Mucosa of descending colon (tissue), 3 donors: Measurements from ENCODE around the gene NCOA5. TPM values are rescaled to one million over a fixed set of nuclear protein-coding genes. Genes with fewer than 3 reads are reported as not detected.

Experiments used
- ATAC-seq: fragments of 200-7000 bp; cut with Tn5 transposase; one replicate; pipeline ENCODE4 v1.9.1; 2020; ENCODE audit warnings: mild to moderate bottlenecking, moderate library complexity
- DNase-seq, 3 donors: peaks; one replicate each; pipeline ENCODE4 v3.0.0-alpha.2; 2020
- H3K36me3 ChIP-seq: fragments of 200-600 bp; one replicate; pipeline ENCODE4 v1.8.0; 2021; ENCODE audit warnings: low read depth, mild to moderate bottlenecking
- H3K4me1 ChIP-seq: fragments of 200-600 bp; one replicate; pipeline ENCODE4 v1.8.0; 2021; ENCODE audit warnings: low read depth, mild to moderate bottlenecking
- H3K4me3 ChIP-seq: fragments of 200-600 bp; one replicate; pipeline ENCODE4 v1.8.0; 2021; ENCODE audit warnings: mild to moderate bottlenecking
- H3K9me3 ChIP-seq: fragments of 200-600 bp; one replicate; pipeline ENCODE4 v1.8.0; 2021; ENCODE audit warnings: mild to moderate bottlenecking
- intact Hi-C, 2 donors: fragments of 100-400 bp; cut with DNase I in 1 of 2; cut with micrococcal nuclease in 1 of 2; formaldehyde crosslinking; loops; one replicate each; pipeline versions ENCODE4 v1.11.0 to v1.11.1; 2022; cut with DNase I, micrococcal nuclease
- total RNA-seq, 3 donors: library from RNA; stranded (reverse); fragmentation: NEBNext Ultra II Directional in 2 of 3; extraction: Animal tissue kit (Norgen Biotek cat#: 25700) in 2 of 3; gene quantifications; one replicate each; pipeline versions ENCODE4 v1.2.1 to v1.2.4, GENCODE V29; 2021 to 2023
- TF ChIP-seq, protein P1 (sequence below): fragments of 200-600 bp; IDR thresholded peaks from one replicate; pipeline ENCODE4 v1.8.0; 2022; ENCODE audit warnings: antibody characterized with exemption, mild to moderate bottlenecking
- donor health status: DM: no; HTN: no; CAD: no; lungs with moderate emphysema.
- donor health status: DM: no; HTN: no; CAD: no.
- donor health status: DM: no; HTN: yes; CAD: no.

NCOA5 gene
- total RNA-seq, 3 donors from 2014 or later, result 23.7 to 36.6 (median 24.2) TPM

DNA sequence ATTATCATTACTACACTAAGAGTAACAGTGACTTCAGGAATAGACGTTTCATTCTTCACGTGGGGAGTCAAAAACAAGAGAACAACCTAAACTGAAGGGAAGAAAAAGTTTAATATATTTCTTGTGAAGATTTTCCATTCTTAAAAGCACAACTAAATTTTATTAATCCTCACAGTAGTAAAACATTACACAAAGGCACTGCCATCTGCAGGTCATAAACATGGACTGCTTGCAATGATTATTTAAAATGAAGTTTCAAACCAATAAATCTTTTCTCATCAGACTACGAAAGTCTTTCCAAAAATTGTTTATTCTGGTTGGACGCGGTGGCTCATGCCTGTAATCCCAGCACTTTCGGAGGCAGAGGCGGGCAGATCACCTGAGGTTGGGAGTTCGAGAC lies 2.6 kb downstream of the NCOA5 start:
- peak in 1 of 3 donors; percentile 29 for DNase-seq

GRCh38 chr20:46085179-46085851 lies 4.4 kb downstream of the NCOA5 start:
- TF ChIP-seq, protein P1, sequence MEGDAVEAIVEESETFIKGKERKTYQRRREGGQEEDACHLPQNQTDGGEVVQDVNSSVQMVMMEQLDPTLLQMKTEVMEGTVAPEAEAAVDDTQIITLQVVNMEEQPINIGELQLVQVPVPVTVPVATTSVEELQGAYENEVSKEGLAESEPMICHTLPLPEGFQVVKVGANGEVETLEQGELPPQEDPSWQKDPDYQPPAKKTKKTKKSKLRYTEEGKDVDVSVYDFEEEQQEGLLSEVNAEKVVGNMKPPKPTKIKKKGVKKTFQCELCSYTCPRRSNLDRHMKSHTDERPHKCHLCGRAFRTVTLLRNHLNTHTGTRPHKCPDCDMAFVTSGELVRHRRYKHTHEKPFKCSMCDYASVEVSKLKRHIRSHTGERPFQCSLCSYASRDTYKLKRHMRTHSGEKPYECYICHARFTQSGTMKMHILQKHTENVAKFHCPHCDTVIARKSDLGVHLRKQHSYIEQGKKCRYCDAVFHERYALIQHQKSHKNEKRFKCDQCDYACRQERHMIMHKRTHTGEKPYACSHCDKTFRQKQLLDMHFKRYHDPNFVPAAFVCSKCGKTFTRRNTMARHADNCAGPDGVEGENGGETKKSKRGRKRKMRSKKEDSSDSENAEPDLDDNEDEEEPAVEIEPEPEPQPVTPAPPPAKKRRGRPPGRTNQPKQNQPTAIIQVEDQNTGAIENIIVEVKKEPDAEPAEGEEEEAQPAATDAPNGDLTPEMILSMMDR, result no peak
- ATAC-seq (peak; percentile 31), DNase-seq (peak in 1 of 3 donors; percentile 44)
- peaks cover 52% of the 10 kb centered on the region for H3K4me1 ChIP-seq
- intact Hi-C loops, result no loop called here
- H3K36me3 ChIP-seq, result no peaks in the 10 kb centered on the region
- H3K4me3 ChIP-seq, result no peak overlapping the region
- no peaks in the 10 kb centered on the region for H3K9me3 ChIP-seq

More for the DNA sequence above, 2.6 kb downstream of the NCOA5 start:
- intact Hi-C loops, result no loop called here
- Histone ChIP-seq H3K4me3 (no peak overlapping the region), H3K36me3 (no peaks in the 10 kb centered on the region), H3K9me3 (no peaks in the 10 kb centered on the region), H3K4me1 (peaks cover 54% of the 10 kb centered on the region)
- TF ChIP-seq, protein P1, result no peak
- no peak for ATAC-seq

- no peak for DNase-seq
- Histone ChIP-seq H3K4me3 (no peak overlapping the region), H3K36me3 (no peaks in the 10 kb centered on the region), H3K9me3 (no peaks in the 10 kb centered on the region), H3K4me1 (peaks cover 48% of the 10 kb centered on the region)
- TF ChIP-seq, protein P1, result no peak
- ATAC-seq, result no peak
- intact Hi-C loops, result no loop called here
These were observed 5.0 kb downstream of the NCOA5 start for GRCh38 chr20:46084805-46085178.

DNA sequence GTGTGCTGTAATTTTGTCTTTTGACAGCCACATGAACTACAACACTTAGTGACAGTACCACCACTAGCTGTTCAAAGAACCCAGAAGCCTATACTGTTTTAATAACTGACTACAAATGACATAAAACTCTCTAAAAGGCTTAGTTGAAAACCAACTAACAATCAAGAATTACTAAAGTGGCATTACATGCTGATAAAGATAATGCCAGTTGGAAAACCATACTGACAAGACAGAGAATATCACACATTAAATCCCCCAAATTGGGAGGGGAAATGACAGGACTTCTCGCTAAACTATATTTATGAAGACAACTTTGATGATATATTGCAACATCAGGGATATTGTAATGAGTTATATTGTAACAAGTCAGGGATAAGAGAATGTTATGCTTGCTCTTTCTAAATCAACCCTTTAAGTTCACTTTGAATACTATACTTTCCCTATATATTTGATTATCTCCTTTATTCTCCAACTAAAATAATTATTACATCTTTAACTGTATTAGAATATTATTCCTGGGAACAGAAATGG lies 6.2 kb downstream of the NCOA5 start:
- Histone ChIP-seq H3K4me3 (no peak overlapping the region), H3K4me1 (peaks cover 46% of the 10 kb centered on the region), H3K9me3 (no peaks in the 10 kb centered on the region), H3K36me3 (no peaks in the 10 kb centered on the region)
- DNase-seq, result no peak
- no peak for ATAC-seq
- intact Hi-C loops, result no loop called here
- TF ChIP-seq, protein P1, result no peak

- TF ChIP-seq, protein P1, result no peak
- intact Hi-C loops, result no loop called here
- Histone ChIP-seq H3K4me1 (peaks cover 42% of the 10 kb centered on the region), H3K9me3 (no peaks in the 10 kb centered on the region), H3K4me3 (no peak overlapping the region), H3K36me3 (no peaks in the 10 kb centered on the region)
- ATAC-seq, result no peak
- DNase-seq, result no peak
These were observed 6.7 kb downstream of the NCOA5 start for GRCh38 chr20:46083101-46083500.
